ENCODE measurements around the gene YY1AP1.

The YY1AP1 gene

GRCh38 chr1:155652951-155653350 is 35.6 kb downstream of the YY1AP1 start:
- Histone ChIP-seq H3K27ac (replicated peaks) (no peak overlapping the region), H3K4me3 (replicated peaks; ENCODE audit: insufficient read depth, low read length) (no peak overlapping the region), H3K27me3 (ENCODE audit: insufficient read depth, poor library complexity, severe bottlenecking) (no peaks in the 10 kb centered on the region)
- TF ChIP-seq REST (IDR thresholded peaks at IDR 0.05; ENCODE audit: insufficient replicate concordance, low read depth) (no peak), CTCF (IDR thresholded peaks at IDR 0.05; ENCODE audit: insufficient read depth, low read length) (no peak), SPI1 (IDR thresholded peaks at IDR 0.05; ENCODE audit: borderline replicate concordance, low read depth) (no peak), GABPA (IDR thresholded peaks at IDR 0.05; ENCODE audit: low read depth) (no peak), POLR2AphosphoS5 (IDR thresholded peaks at IDR 0.05; ENCODE audit: low read depth) (no peak)
- DNase-seq (ENCODE audit: low read depth in 1 of 2, low spot score in 1 of 2) = no peak

GRCh38 chr1:155651861-155652661 is 36.5 kb downstream of the YY1AP1 start:
- Histone ChIP-seq H3K4me3 (replicated peaks; ENCODE audit: insufficient read depth, low read length) (no peak overlapping the region), H3K27ac (replicated peaks) (no peak overlapping the region), H3K27me3 (ENCODE audit: insufficient read depth, poor library complexity, severe bottlenecking) (no peaks in the 10 kb centered on the region)
- no peak for TF ChIP-seq CTCF (IDR thresholded peaks at IDR 0.05; ENCODE audit: insufficient read depth, low read length)
- TF ChIP-seq POLR2AphosphoS5 (IDR thresholded peaks at IDR 0.05; ENCODE audit: low read depth) = no peak
- no peak for TF ChIP-seq SPI1 (IDR thresholded peaks at IDR 0.05; ENCODE audit: borderline replicate concordance, low read depth)
- TF ChIP-seq REST (IDR thresholded peaks at IDR 0.05; ENCODE audit: insufficient replicate concordance, low read depth) = no peak
- TF ChIP-seq GABPA (IDR thresholded peaks at IDR 0.05; ENCODE audit: low read depth) = no peak
- DNase-seq (ENCODE audit: low read depth in 1 of 2, low spot score in 1 of 2) = no peak

GRCh38 chr1:155650231-155650757 is 38.3 kb downstream of the YY1AP1 start:
- Histone ChIP-seq H3K27ac (replicated peaks) (no peak overlapping the region), H3K27me3 (ENCODE audit: insufficient read depth, poor library complexity, severe bottlenecking) (no peaks in the 10 kb centered on the region), H3K4me3 (replicated peaks; ENCODE audit: insufficient read depth, low read length) (no peak overlapping the region)
- no peak for TF ChIP-seq REST (IDR thresholded peaks at IDR 0.05; ENCODE audit: insufficient replicate concordance, low read depth)
- no peak for DNase-seq (ENCODE audit: low read depth in 1 of 2, low spot score in 1 of 2)

All from HL-60 (cell line).